Measurements from ENCODE around the gene TRABD2B. TPM values are rescaled to one million over a fixed set of nuclear protein-coding genes. Genes with fewer than 3 reads are reported as not detected.
A peak's percentile ranks its signal among the peaks of the same experiment; 100 is the strongest.

TRABD2B gene
- total RNA-seq, 1 experiment from 2014 or later = 0.96 TPM

DNA sequence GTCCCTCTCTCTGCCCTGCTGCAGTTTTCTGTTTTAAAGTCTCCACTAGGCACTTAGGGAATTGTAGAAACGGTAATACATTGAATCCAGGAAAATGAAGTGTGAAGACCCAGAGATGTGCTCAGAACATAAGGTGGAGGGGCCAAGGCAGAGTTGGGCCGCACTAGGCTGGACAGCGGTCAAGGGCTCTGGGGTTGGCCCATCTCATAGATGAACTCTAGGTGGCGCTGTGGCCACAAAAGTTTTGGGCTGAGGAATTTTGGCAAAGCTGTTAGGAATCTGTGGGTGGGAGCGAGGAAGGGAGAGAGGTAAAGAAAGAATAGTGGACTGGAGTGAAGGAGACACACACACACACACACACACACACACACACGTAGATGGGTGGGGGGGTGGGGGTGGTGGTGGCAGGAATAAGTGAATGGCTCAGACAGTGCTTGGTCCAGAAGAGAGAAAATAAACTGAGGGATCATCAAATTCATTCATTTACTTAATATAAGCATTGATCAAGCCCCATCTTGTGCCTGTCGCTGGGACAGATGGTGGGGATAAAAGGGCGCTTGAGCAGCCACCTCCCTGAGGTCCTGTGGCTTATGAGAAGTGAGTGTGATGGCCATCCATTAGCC lies 258.5 kb downstream of the TRABD2B start:
- no peaks in the 10 kb centered on the region for H3K4me1 Mint-ChIP-seq (ENCODE audit: insufficient read depth, unreplicated experiment)
- DNase-seq (ENCODE audit: unreplicated experiment) = peak; percentile 73
- ChIA-PET POLR2A (interaction anchor here (0.6 to 1.2 kb wide), 3 partner anchors 71 to 259 kb away, joined by 3 read pairs; no protein-coding TSS in a partner anchor), CTCF (interaction anchor here (0.6 to 4.2 kb wide), 39 partner anchors 9 to 548 kb away, joined by 3 to 57 read pairs (median 5); partner anchors contain the start of genes PDZK1IP1 and TRABD2B)
- TF ChIP-seq, protein P1, sequence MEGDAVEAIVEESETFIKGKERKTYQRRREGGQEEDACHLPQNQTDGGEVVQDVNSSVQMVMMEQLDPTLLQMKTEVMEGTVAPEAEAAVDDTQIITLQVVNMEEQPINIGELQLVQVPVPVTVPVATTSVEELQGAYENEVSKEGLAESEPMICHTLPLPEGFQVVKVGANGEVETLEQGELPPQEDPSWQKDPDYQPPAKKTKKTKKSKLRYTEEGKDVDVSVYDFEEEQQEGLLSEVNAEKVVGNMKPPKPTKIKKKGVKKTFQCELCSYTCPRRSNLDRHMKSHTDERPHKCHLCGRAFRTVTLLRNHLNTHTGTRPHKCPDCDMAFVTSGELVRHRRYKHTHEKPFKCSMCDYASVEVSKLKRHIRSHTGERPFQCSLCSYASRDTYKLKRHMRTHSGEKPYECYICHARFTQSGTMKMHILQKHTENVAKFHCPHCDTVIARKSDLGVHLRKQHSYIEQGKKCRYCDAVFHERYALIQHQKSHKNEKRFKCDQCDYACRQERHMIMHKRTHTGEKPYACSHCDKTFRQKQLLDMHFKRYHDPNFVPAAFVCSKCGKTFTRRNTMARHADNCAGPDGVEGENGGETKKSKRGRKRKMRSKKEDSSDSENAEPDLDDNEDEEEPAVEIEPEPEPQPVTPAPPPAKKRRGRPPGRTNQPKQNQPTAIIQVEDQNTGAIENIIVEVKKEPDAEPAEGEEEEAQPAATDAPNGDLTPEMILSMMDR (IDR thresholded peaks at IDR 0.05; ENCODE audit: unreplicated experiment) = peak; percentile 77
- intact Hi-C loops (cut with micrococcal nuclease) = loop anchor here (1.0 to 5.0 kb wide), 6 partner anchors 193 to 499 kb away; partner anchors contain the start of gene TRABD2B
- peaks cover 8% of the 10 kb centered on the region for H3K9me3 Mint-ChIP-seq (ENCODE audit: unreplicated experiment)
- H3K27ac Mint-ChIP-seq (ENCODE audit: low read depth, unreplicated experiment) = no peak overlapping the region
- BruUV-seq (replicated peaks) = no TSS peak
- peaks cover 25% of the 10 kb centered on the region for H3K27me3 Mint-ChIP-seq (ENCODE audit: insufficient read depth, unreplicated experiment)
- H3K36me3 Mint-ChIP-seq (ENCODE audit: insufficient read depth, unreplicated experiment) = no peaks in the 10 kb centered on the region
- H3K4me3 Mint-ChIP-seq (ENCODE audit: unreplicated experiment) = no peak overlapping the region

DNA sequence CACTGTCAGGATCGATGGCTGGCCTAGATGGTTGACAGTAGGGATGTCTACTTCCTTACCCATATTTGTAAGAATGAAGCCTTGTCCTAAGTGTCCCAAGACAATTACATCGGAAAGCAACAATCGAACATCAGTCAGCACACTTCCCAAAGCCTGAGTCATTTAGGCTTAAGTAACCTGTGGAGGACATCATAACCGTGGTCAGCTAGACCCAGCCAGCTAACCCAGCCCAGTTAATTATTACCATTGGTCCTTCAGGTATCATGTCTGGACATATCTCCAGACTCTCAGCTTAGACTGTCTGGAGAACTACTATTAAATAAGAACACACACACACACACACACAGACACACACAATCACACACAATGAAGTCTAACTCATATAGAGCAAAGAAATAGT lies 264.7 kb downstream of the TRABD2B start:
- TF ChIP-seq, protein P1 (IDR thresholded peaks at IDR 0.05; ENCODE audit: unreplicated experiment) = no peak
- Mint-ChIP-seq H3K27ac (ENCODE audit: low read depth, unreplicated experiment) (peak overlapping the region; percentile 12), H3K4me3 (ENCODE audit: unreplicated experiment) (no peak overlapping the region), H3K27me3 (ENCODE audit: insufficient read depth, unreplicated experiment) (peaks cover 12% of the 10 kb centered on the region), H3K9me3 (ENCODE audit: unreplicated experiment) (no peaks in the 10 kb centered on the region), H3K36me3 (ENCODE audit: insufficient read depth, unreplicated experiment) (no peaks in the 10 kb centered on the region), H3K4me1 (ENCODE audit: insufficient read depth, unreplicated experiment) (peaks cover 9% of the 10 kb centered on the region)
- ChIA-PET CTCF (interaction anchor here (0.6 to 1.9 kb wide), 8 partner anchors 15 to 504 kb away, joined by 3 to 6 read pairs (median 4); partner anchors contain the start of gene FOXD2), POLR2A (no interaction called here)
- no peak for DNase-seq (ENCODE audit: unreplicated experiment)
- BruUV-seq (replicated peaks) = no TSS peak
- intact Hi-C loops (cut with micrococcal nuclease) = no loop called here

DNA sequence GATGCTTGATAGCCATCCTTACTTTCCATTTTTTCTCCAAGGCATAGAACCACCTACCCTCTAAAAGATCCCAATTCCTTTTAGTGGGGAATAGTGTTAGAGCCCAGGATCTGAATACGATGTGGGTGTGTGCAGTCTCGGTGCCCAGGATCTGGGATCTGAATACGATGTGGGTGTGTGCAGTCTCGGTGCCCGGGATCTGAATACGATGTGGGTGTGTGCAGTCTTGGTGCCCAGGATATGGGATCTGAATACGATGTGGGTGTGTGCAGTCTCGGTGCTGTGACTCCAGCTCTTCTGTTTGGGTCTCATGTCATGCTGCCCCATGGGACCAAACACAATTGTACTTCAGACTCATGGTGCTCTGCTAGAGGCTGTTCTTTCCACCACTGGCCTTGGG lies 265.5 kb downstream of the TRABD2B start:
- Mint-ChIP-seq H3K27me3 (ENCODE audit: insufficient read depth, unreplicated experiment) (peaks cover 12% of the 10 kb centered on the region), H3K27ac (ENCODE audit: low read depth, unreplicated experiment) (no peak overlapping the region), H3K9me3 (ENCODE audit: unreplicated experiment) (no peaks in the 10 kb centered on the region), H3K4me3 (ENCODE audit: unreplicated experiment) (no peak overlapping the region), H3K4me1 (ENCODE audit: insufficient read depth, unreplicated experiment) (peaks cover 9% of the 10 kb centered on the region), H3K36me3 (ENCODE audit: insufficient read depth, unreplicated experiment) (no peaks in the 10 kb centered on the region)
- no TSS peak for BruUV-seq (replicated peaks)
- TF ChIP-seq, protein P1 (IDR thresholded peaks at IDR 0.05; ENCODE audit: unreplicated experiment) = no peak
- ChIA-PET POLR2A (no interaction called here), CTCF (interaction anchor here (1.2 to 1.9 kb wide), 3 partner anchors 32 to 333 kb away, joined by 3 to 6 read pairs (median 5); partner anchors contain the start of gene FOXD2)
- DNase-seq (ENCODE audit: unreplicated experiment) = no peak
- intact Hi-C loops (cut with micrococcal nuclease) = no loop called here

DNA sequence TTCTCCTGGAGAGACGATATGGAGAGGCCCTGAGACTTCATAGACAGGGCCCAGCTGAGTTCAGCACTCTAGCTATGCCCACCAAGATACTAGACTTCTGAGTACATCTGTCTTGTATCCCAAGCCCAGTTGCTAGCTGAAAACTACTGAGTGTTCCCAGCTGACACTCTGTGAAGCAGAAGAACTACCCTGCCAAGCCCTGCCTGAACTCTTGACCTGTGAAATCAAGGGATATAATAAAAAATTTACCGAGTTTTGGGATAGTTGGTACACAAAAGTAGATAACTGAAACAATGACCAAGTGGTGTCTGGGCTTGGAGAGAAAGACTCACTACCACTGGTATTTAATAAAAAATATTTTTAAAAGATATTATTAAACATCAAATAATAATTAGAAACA lies 267.5 kb downstream of the TRABD2B start:
- no peaks in the 10 kb centered on the region for H3K36me3 Mint-ChIP-seq (ENCODE audit: insufficient read depth, unreplicated experiment)
- peaks cover 9% of the 10 kb centered on the region for H3K4me1 Mint-ChIP-seq (ENCODE audit: insufficient read depth, unreplicated experiment)
- H3K4me3 Mint-ChIP-seq (ENCODE audit: unreplicated experiment) = no peak overlapping the region
- no peak overlapping the region for H3K27ac Mint-ChIP-seq (ENCODE audit: low read depth, unreplicated experiment)
- TF ChIP-seq, protein P1 (IDR thresholded peaks at IDR 0.05; ENCODE audit: unreplicated experiment) = no peak
- no TSS peak for BruUV-seq (replicated peaks)
- ChIA-PET CTCF (interaction anchor here (29.6 kb wide), 1 partner anchor 297 kb away, joined by 696 read pairs; the partner anchor contains the start of gene FOXD2), POLR2A (no interaction called here)
- peaks cover 3% of the 10 kb centered on the region for H3K27me3 Mint-ChIP-seq (ENCODE audit: insufficient read depth, unreplicated experiment)
- intact Hi-C loops (cut with micrococcal nuclease) = loop anchor here (5.0 kb wide), 1 partner anchor 552 kb away; no protein-coding TSS in a partner anchor
- no peaks in the 10 kb centered on the region for H3K9me3 Mint-ChIP-seq (ENCODE audit: unreplicated experiment)
- DNase-seq (ENCODE audit: unreplicated experiment) = no peak
